Measurements from ENCODE around the gene LRMDA.

DNA sequence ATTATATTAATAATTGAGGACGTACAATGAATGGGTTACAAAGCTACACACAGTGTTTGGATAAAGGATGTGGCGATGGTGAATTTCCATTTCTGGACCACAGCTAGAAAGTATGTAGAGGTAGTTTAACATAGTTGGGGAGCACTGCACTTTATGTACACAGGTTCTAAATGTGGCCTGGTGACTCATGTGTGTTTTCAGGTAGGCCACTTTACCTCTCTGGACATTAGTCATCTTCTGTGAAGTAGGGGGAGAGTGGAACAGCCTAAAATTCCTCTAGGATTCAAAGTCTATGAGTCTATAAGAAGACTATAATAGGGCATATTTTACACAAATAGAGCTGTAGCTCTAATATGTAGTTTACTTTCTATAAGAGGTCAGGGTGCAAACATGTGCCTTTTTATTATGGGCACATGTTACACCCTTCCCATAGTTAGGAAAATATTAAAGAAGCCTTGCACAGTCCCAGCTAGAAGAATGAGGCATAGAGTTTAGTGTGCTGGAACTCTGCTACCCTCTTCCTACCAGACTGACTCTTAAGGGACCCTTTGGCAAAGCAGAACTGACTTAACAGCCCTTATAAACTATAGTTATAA is 594.9 kb downstream of the LRMDA start:
- TF ChIP-seq POLR2A (IDR thresholded peaks at IDR 0.05) (no peak), CTCF (IDR thresholded peaks at IDR 0.05) (no peak)
